K562 (cell line): ENCODE results near the gene DIPK1B. TPM values are rescaled to one million over a fixed set of nuclear protein-coding genes. Genes with fewer than 3 reads are reported as not detected.
A peak's percentile ranks its signal among the peaks of the same experiment; 100 is the strongest.

ENCODE experiments used
- ATAC-seq: fragments of 200-7000 bp; cut with Tn5 transposase; 3 replicates; pipeline ENCODE4 v1.9.1; 2020; ENCODE audit warnings: moderate library complexity
- BruUV-seq: library from RNA; stranded (reverse); fragments of 400-500 nt; replicated peaks from 2 replicates; lab custom pipeline; 2021; lab: Mats Ljungman, UMichigan
- CTCF ChIA-PET: fragments of 300-600 bp; formaldehyde crosslinking; extraction: SDS; loops from one replicate; lab custom pipeline; 2021; ENCODE audit warnings: low intra/inter-chr PET ratio; lab: Yijun Ruan, JAX
- POLR2A ChIA-PET: fragments of 300-600, 350-650 bp; sonication (Branson Sonifier 250); formaldehyde crosslinking; extraction: SDS; loops from one replicate; lab custom pipeline; 2021; ENCODE audit warnings: antibody characterized with exemption, inconsistent platforms; lab: Yijun Ruan, JAX
- DNase-seq, 4 experiments: peaks; one replicate each; pipeline versions ENCODE4 v3.0.0 to v3.0.0-alpha.2; 2011 to 2018; ENCODE audit warnings: low spot score in 3 of 4, mixed read lengths in 3 of 4; ENCODE audit errors: extremely low read depth in 1 of 4
- FAIRE-seq: peaks from 2 replicates; lab custom pipeline; 2011; peaks lifted over from hg19 to GRCh38; lab: Jason Lieb, UNC
- H2AFZ ChIP-seq: 2 replicates; pipeline ENCODE4 v1.6.0; 2011; ENCODE audit warnings: low read depth, low read length, control low read depth, inconsistent platforms
- H3K27ac ChIP-seq: fragments of 200-600 bp; 3 replicates; pipeline ENCODE4 v1.8.0; 2011; ENCODE audit warnings: low read depth, mild to moderate bottlenecking, control low read depth, inconsistent platforms, low read length, moderate library complexity, mixed read lengths; ENCODE audit errors: extremely low read depth
- H3K27me3 ChIP-seq, 2 experiments: fragments of 300-600 bp in 1 of 2; 2 replicates in 1 of 2; 3 replicates in 1 of 2; pipeline versions ENCODE4 v1.6.0 to v1.8.0; 2011; ENCODE audit warnings: inconsistent platforms in 2 of 2, low read length in 2 of 2, mild to moderate bottlenecking in 1 of 2, mixed read lengths in 1 of 2, moderate library complexity in 1 of 2; ENCODE audit not compliant: control insufficient read depth in 2 of 2, insufficient read depth in 2 of 2
- H3K36me3 ChIP-seq: fragments of 300-600 bp; 3 replicates; pipeline ENCODE4 v1.8.0; 2011; ENCODE audit warnings: mild to moderate bottlenecking, low read length, inconsistent platforms; ENCODE audit not compliant: control insufficient read depth, insufficient read depth
- H3K4me1 ChIP-seq, 2 experiments: fragments of 200-600 bp in 1 of 2; replicated peaks in 1 of 2; 2 replicates in 1 of 2; 3 replicates in 1 of 2; pipeline versions ENCODE4 v1.5.1 to v1.8.0; 2011; ENCODE audit warnings: inconsistent platforms in 2 of 2, low read length in 2 of 2, mild to moderate bottlenecking in 1 of 2, mixed read lengths in 1 of 2, moderate library complexity in 1 of 2; ENCODE audit not compliant: control insufficient read depth in 2 of 2, insufficient read depth in 2 of 2
- H3K4me2 ChIP-seq: 2 replicates; pipeline ENCODE4 v1.6.1; 2011; ENCODE audit warnings: low read length, control low read depth, inconsistent platforms, mixed read lengths; ENCODE audit not compliant: insufficient read depth
- H3K4me3 ChIP-seq: fragments of 200-600 bp; sonication (generic), shearing (Covaris generic); 2 replicates; pipeline ENCODE4 v1.5.1; 2016; ENCODE audit warnings: control low read depth, inconsistent platforms
- H3K79me2 ChIP-seq: fragments of 200-600 bp; 3 replicates; pipeline ENCODE4 v1.8.0; 2011; ENCODE audit warnings: low read length, inconsistent platforms; ENCODE audit not compliant: control insufficient read depth, insufficient read depth
- H3K9ac ChIP-seq, 2 experiments: 2 replicates each; pipeline versions ENCODE4 v1.6.0 to v1.6.1; 2011; ENCODE audit warnings: low read depth in 2 of 2, low read length in 2 of 2, control low read depth in 1 of 2, inconsistent platforms in 1 of 2, mild to moderate bottlenecking in 1 of 2, mixed read lengths in 1 of 2; ENCODE audit not compliant: insufficient read depth in 1 of 2
- H3K9me1 ChIP-seq: one replicate; pipeline ENCODE4 v1.6.0; 2011; ENCODE audit warnings: inconsistent platforms, mild to moderate bottlenecking, low read length, moderate library complexity; ENCODE audit not compliant: control insufficient read depth, insufficient read depth
- H3K9me3 ChIP-seq: replicated peaks from 2 replicates; pipeline ENCODE4 v1.5.1; 2011; ENCODE audit warnings: low read depth, low read length, inconsistent platforms; ENCODE audit not compliant: control insufficient read depth, insufficient read depth
- H4K20me1 ChIP-seq: replicated peaks from 2 replicates; pipeline ENCODE4 v1.6.1; 2011; ENCODE audit warnings: low read length, inconsistent platforms, mixed read lengths; ENCODE audit not compliant: control insufficient read depth, insufficient read depth
- HEY1 ChIP-seq: fragments of 250-450 bp; sonication (Bioruptor Pico); IDR thresholded peaks from 2 replicates; pipeline ENCODE4 v1.5.0; 2020; ENCODE audit warnings: mild to moderate bottlenecking, moderate library complexity, borderline replicate concordance
- NR0B1 ChIP-seq: fragments of 450-650 bp; IDR thresholded peaks from one replicate; pipeline ENCODE4 v1.6.1; 2018; ENCODE audit warnings: mild to moderate bottlenecking, moderate library complexity; ENCODE audit not compliant: partially characterized antibody
- PCBP1 ChIP-seq: fragments of 200-400 bp; formaldehyde crosslinking; IDR thresholded peaks from 2 replicates; pipeline ENCODE4 v1.6.1; 2018; ENCODE audit warnings: mild to moderate bottlenecking, low read depth, low read length; ENCODE audit not compliant: poor library complexity, severe bottlenecking
- SPI1 ChIP-seq: IDR thresholded peaks from 2 replicates; pipeline ENCODE4 v1.6.1; 2011; ENCODE audit warnings: low read depth, low read length, control low read depth, borderline replicate concordance
- ZFP1 ChIP-seq: fragments of 450-650 bp; formaldehyde crosslinking; IDR thresholded peaks from 2 replicates; pipeline ENCODE4 v1.4.0; 2020; ENCODE audit warnings: mild to moderate bottlenecking, mixed read lengths
- ZNF165 ChIP-seq: fragments of 250-450 bp; sonication (Bioruptor Pico); IDR thresholded peaks from 2 replicates; pipeline ENCODE4 v1.4.0; 2020; ENCODE audit warnings: borderline replicate concordance
- WGBS: fragments of 100-300 bp; shearing (Covaris generic); methylation state at CpG from one replicate; pipeline ENCODE4 v1.1.6; 2016; ENCODE audit warnings: low coverage, mixed read lengths; ENCODE audit not compliant: insufficient coverage; ENCODE audit errors: missing lambda C conversion rate; 5-methylcytosine and 5-hydroxymethylcytosine counted together
- in situ Hi-C: fragments of 300-500 bp; cut with MboI; formaldehyde crosslinking; loops from 4 replicates; pipeline ENCODE4 v1.15.0; 2018; ENCODE audit warnings: inconsistent platforms, mixed read lengths
- intact Hi-C: fragments of 100-400 bp; cut with micrococcal nuclease; formaldehyde crosslinking; loops from 2 replicates; pipeline ENCODE4 v1.14.2; 2022
- polyA plus RNA-seq, 8 experiments: library from polyadenylated mRNA; depleted of rRNA in 4 of 8; stranded (reverse) in 5 of 8; unstranded in 3 of 8; fragments of >200 nt; fragmentation: Nextera tagmentation in 2 of 8; fragmentation: Illumina TruSeq in 1 of 8; extraction: Ambion mirVana in 2 of 8; extraction: Trizol in 1 of 8; gene quantifications; 2 replicates each; pipeline versions ENCODE4 v1.2.1 to v1.2.3, GENCODE V29; 2011 to 2014; ENCODE audit warnings: inconsistent platforms in 1 of 8, missing spikeins in 1 of 8
- total RNA-seq, 7 experiments: library from RNA; depleted of rRNA in 6 of 7; stranded (reverse); fragments of >200 nt in 6 of 7; fragmentation: Illumina TruSeq in 2 of 7; extraction: Trizol in 2 of 7; gene quantifications; 2 replicates each; pipeline versions ENCODE4 v1.2.1 to v1.2.3, GENCODE V29; 2011 to 2021; ENCODE audit warnings: low replicate concordance in 1 of 7

DIPK1B gene
- total and polyA plus RNA-seq, 9 of the 15 experiments (the other 6 are each of a cell fraction or from before 2014, with no cell fraction given): 0.08 to 22.3 (median 5.9) TPM

- WGBS: 55% methylated on average over 16 of the region's 16 CpGs
- ChIA-PET POLR2A (interaction anchor here (1.9 to 2.0 kb wide), 2 partner anchors 16 kb away, joined by 6 to 17 read pairs; no protein-coding TSS in a partner anchor), CTCF (no interaction called here)
- no peak for ATAC-seq
- TF ChIP-seq PCBP1: no peak
- TF ChIP-seq NR0B1: no peak
- no peak for TF ChIP-seq ZNF165 (CRISPR knock-in tag)
- no peak for TF ChIP-seq HEY1 (CRISPR knock-in tag)
- no peak for TF ChIP-seq SPI1
- no peak for TF ChIP-seq ZFP1 (CRISPR knock-in tag)
- no peaks in the 10 kb centered on the region for H3K79me2 ChIP-seq
- FAIRE-seq: no peak
- no peak overlapping the region for H3K4me2 ChIP-seq
- no TSS peak for BruUV-seq
- H3K4me3 ChIP-seq: no peak overlapping the region
- intact Hi-C loops: no loop called here
- H3K27me3 ChIP-seq: peaks cover 0 to 5% of the 10 kb centered on the region in 2 experiments; a peak in 3 of 5 replicates
- H3K9ac ChIP-seq: peak overlapping the region in 1 of 2 experiments; percentile 45; a peak in 1 of 4 replicates
- H3K27ac ChIP-seq: no peak overlapping the region
- H3K4me1 ChIP-seq: peaks cover 16 to 98% of the 10 kb centered on the region in 2 experiments
- no peaks in the 10 kb centered on the region for H4K20me1 ChIP-seq
- no peak for DNase-seq
- in situ Hi-C loops: no loop called here
- H3K9me3 ChIP-seq: no peaks in the 10 kb centered on the region
- no peaks in the 10 kb centered on the region for H3K9me1 ChIP-seq
- no peak overlapping the region for H2AFZ ChIP-seq
- no peaks in the 10 kb centered on the region for H3K36me3 ChIP-seq
These were observed 31.4 kb downstream of the DIPK1B start for GRCh38 chr9:136743639-136744211.
